SIG-M5 treated with dmso at 0.1 percent for 504 hours (cell line): ENCODE results near the gene ELOVL7.
"Not testable (repeated sequence)": the region's sequence is repeated elsewhere in the genome, so short reads cannot be mapped to it uniquely, and the experiment has no call there.

ENCODE experiments used
- DNase-seq: peaks from one replicate; lab custom pipeline; 2025; ENCODE audit not compliant: unreplicated experiment; lab: John Stamatoyannopoulos, UW

Gene ELOVL7

DNA sequence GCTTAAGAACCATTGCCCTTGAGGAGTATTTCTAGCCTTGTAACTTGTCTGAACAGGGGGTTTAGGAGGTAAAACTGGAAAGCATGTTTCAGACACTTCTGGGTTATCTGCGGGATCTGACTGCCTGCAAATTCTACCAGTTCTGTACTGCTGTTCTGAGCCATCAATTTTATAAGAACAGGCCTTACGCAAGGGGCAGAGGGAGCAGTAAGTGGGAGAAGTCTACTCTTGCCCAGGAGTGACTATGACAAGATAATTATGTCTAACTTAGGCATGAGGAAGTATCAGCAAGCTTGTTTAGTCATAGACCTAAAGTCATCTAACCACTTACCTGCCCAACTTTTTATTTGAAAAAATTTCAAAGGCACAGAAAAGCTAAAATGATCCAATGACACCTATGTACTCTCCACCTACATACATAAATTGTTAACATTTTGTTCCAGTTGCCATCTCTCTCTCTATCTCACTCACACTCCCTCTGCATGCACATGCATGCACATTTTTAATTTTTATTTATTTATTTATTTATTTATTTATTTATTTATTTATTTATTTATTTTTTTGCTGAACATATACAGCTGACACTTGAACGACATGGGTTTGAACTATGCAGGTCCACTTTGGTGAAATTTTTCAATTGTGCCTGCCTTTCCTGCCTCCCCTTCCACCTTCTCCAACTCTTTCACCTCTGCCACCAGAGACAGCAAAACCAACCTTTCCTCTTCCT is 125.7 kb downstream of the ELOVL7 start:
- peak; percentile 52 for DNase-seq

DNA sequence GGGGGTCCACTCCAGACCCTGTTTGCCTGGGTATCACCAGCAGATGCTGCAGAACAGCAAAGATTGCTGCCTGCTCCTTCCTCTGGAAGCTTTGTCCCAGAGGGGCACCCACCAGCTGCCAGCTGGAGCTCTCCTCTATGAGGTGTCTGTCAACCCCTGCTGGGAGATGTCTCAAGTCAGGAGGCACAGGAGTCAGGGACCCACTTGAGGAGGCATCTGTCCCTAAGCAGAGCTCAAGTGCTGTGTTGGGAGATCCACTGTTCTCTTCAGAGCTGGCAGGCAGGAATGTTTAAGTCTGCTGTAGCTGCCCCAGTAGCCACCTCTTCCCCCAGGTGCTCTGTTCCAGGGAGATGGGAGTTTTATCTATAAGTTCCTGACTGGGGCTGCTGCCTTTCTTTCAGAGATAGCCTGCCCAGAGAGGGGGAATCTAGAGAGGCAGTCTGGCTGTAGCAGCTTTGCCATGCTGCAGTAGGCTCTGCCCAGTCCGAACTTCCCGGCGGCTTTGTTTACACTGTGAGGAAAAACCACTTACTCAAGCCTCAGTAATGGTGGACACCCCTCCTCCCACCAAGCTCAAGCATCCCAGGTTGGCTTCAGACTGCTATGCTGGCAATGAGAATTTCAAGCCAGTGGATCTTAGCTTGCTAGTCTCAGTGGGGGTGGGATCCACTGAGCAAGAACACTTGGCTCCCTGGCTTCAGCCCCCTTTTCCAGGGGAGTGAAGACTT is 128.7 kb downstream of the ELOVL7 start:
- DNase-seq: not testable (repeated sequence)

DNA sequence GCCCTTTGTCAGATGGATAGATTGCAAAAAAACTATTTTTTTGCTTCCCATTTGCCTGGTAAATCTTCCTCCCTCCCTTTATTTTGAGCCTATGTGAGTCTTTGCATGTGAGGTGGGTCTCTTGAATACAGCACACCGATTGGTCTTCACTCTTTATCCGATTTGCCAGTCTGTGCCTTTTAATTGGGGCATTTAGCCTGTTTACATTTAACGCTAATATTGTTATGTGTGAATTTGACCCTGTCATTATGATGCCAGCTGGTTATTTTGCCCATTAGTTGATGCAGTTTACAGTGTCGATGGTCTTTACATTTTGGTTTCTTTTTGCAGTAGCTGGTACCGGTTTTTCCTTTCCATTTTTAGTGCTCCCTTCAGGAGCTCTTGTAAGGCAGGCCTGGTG is 131.1 kb downstream of the ELOVL7 start:
- no peak for DNase-seq

DNA sequence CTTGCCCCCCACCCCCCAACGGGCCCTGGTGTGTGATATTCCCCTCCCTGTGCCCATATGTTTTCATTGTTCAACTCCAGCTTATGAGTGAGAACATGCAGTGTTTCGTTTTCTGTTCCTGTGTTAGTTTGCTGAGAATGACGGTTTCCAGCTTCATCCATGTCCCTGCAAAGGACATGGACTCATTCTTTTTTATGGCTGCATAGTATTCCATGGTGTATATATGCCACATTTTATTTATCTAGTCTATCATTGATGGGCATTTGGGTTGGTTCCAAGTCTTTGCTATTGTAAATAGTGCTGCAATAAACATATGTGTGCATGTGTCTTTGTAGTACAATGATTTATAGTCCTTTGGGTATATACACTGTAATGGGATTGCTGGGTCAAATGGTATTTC is 132.2 kb downstream of the ELOVL7 start:
- not testable (repeated sequence) for DNase-seq

GRCh38 chr5:60710362-60710761 is 133.7 kb downstream of the ELOVL7 start:
- DNase-seq: no peak

- DNase-seq: no peak
Measured at GRCh38 chr5:60705144-60705543, 138.9 kb downstream of the ELOVL7 start.

DNA sequence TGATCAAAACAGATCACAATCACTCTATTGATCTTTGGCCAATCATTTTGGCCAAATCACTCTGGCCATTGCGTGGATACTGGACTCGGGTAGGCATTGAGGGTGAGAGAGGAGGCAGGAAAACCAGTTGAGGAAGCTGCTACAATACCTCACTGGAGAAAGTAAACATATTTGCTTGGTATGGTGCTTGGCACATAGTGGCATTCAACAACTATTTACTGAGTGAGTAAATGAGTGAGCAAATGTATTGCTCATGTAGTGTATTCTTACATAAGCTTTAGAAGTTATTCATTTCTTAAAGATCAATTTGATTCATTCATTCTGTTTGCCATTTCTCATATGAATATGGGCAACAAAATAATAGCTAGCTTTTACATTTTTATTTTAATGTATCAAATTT is 140.1 kb downstream of the ELOVL7 start:
- DNase-seq: no peak
